HG02610 (cell line): Measurements from ENCODE around the gene VIPR2.
"Not testable (repeated sequence)": the region's sequence is repeated elsewhere in the genome, so short reads cannot be mapped to it uniquely, and the experiment has no call there.

Experiments
- ATAC-seq: cut with Tn5 transposase; IDR thresholded peaks from one replicate; pipeline ENCODE4 v1.9.1; 2021; ENCODE audit warnings: mild to moderate bottlenecking, moderate library complexity; ENCODE audit not compliant: unreplicated experiment

The VIPR2 gene

GRCh38 chr7:159105832-159106811 is 38.5 kb downstream of the VIPR2 start:
- no peak for ATAC-seq

GRCh38 chr7:159105066-159105780 is 39.4 kb downstream of the VIPR2 start:
- ATAC-seq = no peak

GRCh38 chr7:159104188-159104920 is 40.3 kb downstream of the VIPR2 start:
- ATAC-seq = no peak

- ATAC-seq = no peak
Measured at GRCh38 chr7:159103382-159104187, 41.1 kb downstream of the VIPR2 start.

GRCh38 chr7:159102681-159103381 is 41.8 kb downstream of the VIPR2 start:
- no peak for ATAC-seq

- ATAC-seq = not testable (repeated sequence)
Measured at GRCh38 chr7:159101661-159102091, 43.0 kb downstream of the VIPR2 start.

GRCh38 chr7:159101083-159101395 is 43.6 kb downstream of the VIPR2 start:
- ATAC-seq = not testable (repeated sequence)

- ATAC-seq = not testable (repeated sequence)
Measured at GRCh38 chr7:159100281-159101082, 44.2 kb downstream of the VIPR2 start.

GRCh38 chr7:159099711-159100231 is 44.9 kb downstream of the VIPR2 start:
- ATAC-seq = no peak

- ATAC-seq = no peak
Measured at GRCh38 chr7:159098811-159099655, 45.6 kb downstream of the VIPR2 start.

GRCh38 chr7:159098424-159098786 is 46.3 kb downstream of the VIPR2 start:
- ATAC-seq = no peak

GRCh38 chr7:159097661-159098423 is 46.8 kb downstream of the VIPR2 start:
- no peak for ATAC-seq

GRCh38 chr7:159096736-159097581 is 47.7 kb downstream of the VIPR2 start:
- ATAC-seq = no peak

GRCh38 chr7:159095979-159096411 is 48.7 kb downstream of the VIPR2 start:
- ATAC-seq = no peak

GRCh38 chr7:159094919-159095915 is 49.5 kb downstream of the VIPR2 start:
- no peak for ATAC-seq
